Pancreas (tissue), 10 donors: ENCODE measurements around the gene ABCG1. TPM values are rescaled to one million over a fixed set of nuclear protein-coding genes. Genes with fewer than 3 reads are reported as not detected.
A peak's percentile ranks its signal among the peaks of the same experiment; 100 is the strongest.

Experiments used
- ATAC-seq, 4 donors: fragments of 200-7000 bp; cut with Tn5 transposase; one replicate each; pipeline versions ENCODE4 v1.8.0 to v1.9.1; 2020; ENCODE audit warnings: mild to moderate bottlenecking in 4 of 4, moderate library complexity in 4 of 4
- DNase-seq, 6 donors: peaks; one replicate each; pipeline ENCODE4 v3.0.0-alpha.2; 2020
- FAIRE-seq: peaks from 2 replicates; lab custom pipeline; 2012; peaks lifted over from hg19 to GRCh38; lab: Jason Lieb, UNC
- H3K27ac ChIP-seq, 4 donors: fragments of 200-600 bp; sonication (generic); 1 replicate in 3 of 4; 2 replicates in 1 of 4; pipeline versions ENCODE4 v1.5.0 to v1.8.0; 2020
- H3K27me3 ChIP-seq, 4 donors: fragments of 200-600 bp; one replicate each; pipeline ENCODE4 v1.8.0; 2021
- H3K36me3 ChIP-seq, 3 donors: fragments of 200-600 bp; sonication (generic) in 1 of 3; one replicate each; pipeline versions ENCODE4 v1.5.0 to v1.8.0; 2020 to 2021
- H3K4me1 ChIP-seq, 3 donors: fragments of 200-600 bp; one replicate each; pipeline ENCODE4 v1.8.0; 2021
- H3K4me3 ChIP-seq, 4 donors: fragments of 200-600 bp; sonication (generic) in 2 of 4; one replicate each; pipeline versions ENCODE4 v1.5.0 to v1.8.0; 2020 to 2021
- H3K9me3 ChIP-seq, 4 donors: fragments of 200-600 bp; one replicate each; pipeline ENCODE4 v1.8.0; 2021
- WGBS, 2 donors: extraction: QIAGEN DNeasy Blood & Tissue Kit; methylation state at CpG; one replicate each; pipeline ENCODE4 v1.1.7; 2013; 5-methylcytosine and 5-hydroxymethylcytosine counted together
- intact Hi-C, 3 donors: fragments of 100-400 bp; cut with DNase I; formaldehyde crosslinking; loops; one replicate each; pipeline versions ENCODE4 v1.11.1 to v1.14.2; 2022
- polyA plus RNA-seq, 2 donors: library from polyadenylated mRNA; stranded (reverse); fragments of 200-250 nt; gene quantifications; one replicate each; pipeline ENCODE4 v1.2.3, GENCODE V29; 2013
- total RNA-seq, 6 donors: library from RNA; stranded (reverse); fragmentation: NEBNext Ultra II Directional in 4 of 6; extraction: Animal tissue kit (Norgen Biotek cat#: 25700) in 4 of 6; gene quantifications; one replicate each; pipeline versions ENCODE4 v1.2.1 to v1.2.4, GENCODE V29; 2021 to 2023
- TF ChIP-seq, protein P1 (sequence below), 4 donors: fragments of 200-600 bp; sonication (generic) in 3 of 4; IDR thresholded peaks; one replicate each; pipeline versions ENCODE4 v1.5.0 to v1.8.0; 2021; ENCODE audit warnings: antibody characterized with exemption in 4 of 4
- donor health status: healthy with polysubstance abuse.
- donor health status: DM: no; HTN: no; CAD: no; lungs with moderate emphysema.
- donor health status: DM: no; HTN: no; CAD: no.
- donor health status: control.
- donor health status: control.
- donor health status: Bipolar disorder and iron deficiency.
- donor health status: DM: yes; HTN: yes; CAD: no.
- donor health status: DM: no; HTN: no; CAD: no.
- donor health status: DM: no; HTN: no; CAD: no.
- donor health status: DM: yes; HTN: yes; CAD: no.

ABCG1 gene
- total and polyA plus RNA-seq, 8 donors, result 1.6 to 10.3 (median 4.2) TPM

DNA sequence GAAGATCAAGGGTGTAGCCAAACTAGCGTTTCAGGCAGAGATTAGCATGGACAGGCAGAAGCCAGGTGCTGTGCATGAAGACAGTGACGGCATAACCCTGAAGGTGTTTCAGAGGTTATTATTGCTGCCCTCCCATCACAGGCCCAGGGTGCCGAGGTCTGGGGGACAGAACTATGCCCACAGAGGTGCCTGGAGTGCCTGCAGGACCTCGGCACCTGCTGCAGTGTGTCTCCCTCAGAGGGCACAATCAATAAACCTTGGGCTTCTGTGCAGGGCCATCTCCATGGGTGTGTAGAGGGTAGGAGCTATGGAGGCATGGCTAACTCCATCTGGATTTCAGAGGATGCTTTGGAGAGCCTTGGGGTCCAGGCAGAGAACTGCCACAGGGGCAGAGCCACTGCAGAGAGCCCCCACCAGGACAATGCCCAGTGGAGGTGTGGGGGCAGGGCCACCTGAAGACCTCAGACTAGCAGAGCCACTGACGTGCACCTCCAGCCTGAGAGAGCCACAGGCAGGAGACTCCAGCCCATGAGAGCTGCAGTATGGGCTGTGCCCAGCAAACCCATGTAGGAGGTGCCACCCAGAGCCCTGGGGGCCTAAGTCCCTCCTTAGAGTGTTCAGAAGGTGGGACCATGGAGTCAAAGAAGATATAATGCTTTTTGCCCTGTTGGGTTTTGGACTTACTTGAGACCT lies 5.7 kb upstream of the ABCG1 start:
- no peaks in the 10 kb centered on the region for H3K4me1 ChIP-seq
- H3K4me3 ChIP-seq, result no peak overlapping the region
- TF ChIP-seq, protein P1, sequence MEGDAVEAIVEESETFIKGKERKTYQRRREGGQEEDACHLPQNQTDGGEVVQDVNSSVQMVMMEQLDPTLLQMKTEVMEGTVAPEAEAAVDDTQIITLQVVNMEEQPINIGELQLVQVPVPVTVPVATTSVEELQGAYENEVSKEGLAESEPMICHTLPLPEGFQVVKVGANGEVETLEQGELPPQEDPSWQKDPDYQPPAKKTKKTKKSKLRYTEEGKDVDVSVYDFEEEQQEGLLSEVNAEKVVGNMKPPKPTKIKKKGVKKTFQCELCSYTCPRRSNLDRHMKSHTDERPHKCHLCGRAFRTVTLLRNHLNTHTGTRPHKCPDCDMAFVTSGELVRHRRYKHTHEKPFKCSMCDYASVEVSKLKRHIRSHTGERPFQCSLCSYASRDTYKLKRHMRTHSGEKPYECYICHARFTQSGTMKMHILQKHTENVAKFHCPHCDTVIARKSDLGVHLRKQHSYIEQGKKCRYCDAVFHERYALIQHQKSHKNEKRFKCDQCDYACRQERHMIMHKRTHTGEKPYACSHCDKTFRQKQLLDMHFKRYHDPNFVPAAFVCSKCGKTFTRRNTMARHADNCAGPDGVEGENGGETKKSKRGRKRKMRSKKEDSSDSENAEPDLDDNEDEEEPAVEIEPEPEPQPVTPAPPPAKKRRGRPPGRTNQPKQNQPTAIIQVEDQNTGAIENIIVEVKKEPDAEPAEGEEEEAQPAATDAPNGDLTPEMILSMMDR (IDR thresholded peaks at IDR 0.05), result no peak
- DNase-seq (peak in 1 of 6 donors; percentile 39), FAIRE-seq (no peak), ATAC-seq (no peak)
- H3K27ac ChIP-seq, result no peak overlapping the region
- H3K27me3 ChIP-seq, result no peaks in the 10 kb centered on the region
- intact Hi-C loops, result no loop called here
- no peaks in the 10 kb centered on the region for H3K36me3 ChIP-seq
- WGBS, 2 donors, result 78 to 89% methylated on average over 5 of the region's 5 CpGs
- H3K9me3 ChIP-seq, result no peaks in the 10 kb centered on the region

DNA sequence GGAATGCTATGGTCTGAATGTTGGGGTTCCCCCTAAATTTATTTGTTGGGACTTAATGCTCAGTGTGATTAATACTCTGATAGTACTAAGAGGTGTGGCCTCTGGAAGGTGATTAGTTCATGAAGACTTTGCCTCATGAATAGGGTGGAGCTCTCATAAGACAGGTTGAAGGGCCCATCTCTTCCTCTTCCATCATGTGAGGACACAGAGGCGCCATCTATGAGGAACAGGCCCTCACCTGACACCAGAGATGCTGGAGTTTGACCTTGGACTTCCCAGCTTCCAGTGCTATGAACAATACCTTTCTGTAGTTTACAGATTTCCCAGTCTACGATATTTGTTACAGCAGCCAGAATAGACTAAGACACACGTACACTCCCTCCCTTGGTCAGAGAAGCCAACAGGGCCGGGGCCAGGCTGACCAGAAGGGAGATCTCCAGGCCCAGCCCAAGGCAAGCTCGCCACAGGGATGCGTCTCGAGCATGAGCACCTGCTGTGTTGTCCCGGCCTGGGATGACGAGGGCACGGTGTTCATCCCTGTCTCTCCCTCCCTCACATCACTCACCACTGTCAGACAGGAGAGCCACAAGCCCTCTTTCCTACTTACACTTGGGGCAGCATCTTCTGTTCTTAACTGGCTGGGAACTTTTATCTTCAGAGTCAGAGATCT lies 4.7 kb upstream of the ABCG1 start:
- intact Hi-C loops, result no loop called here
- ATAC-seq (no peak), DNase-seq (peak in 1 of 6 donors; percentile 39), FAIRE-seq (no peak)
- Histone ChIP-seq H3K36me3 (no peaks in the 10 kb centered on the region), H3K4me3 (no peak overlapping the region), H3K9me3 (no peaks in the 10 kb centered on the region), H3K4me1 (no peaks in the 10 kb centered on the region), H3K27me3 (no peaks in the 10 kb centered on the region), H3K27ac (no peak overlapping the region)
- TF ChIP-seq, protein P1 (IDR thresholded peaks at IDR 0.05), result no peak
- WGBS, 2 donors, result 92 to 95% methylated on average over 10 of the region's 10 CpGs

DNA sequence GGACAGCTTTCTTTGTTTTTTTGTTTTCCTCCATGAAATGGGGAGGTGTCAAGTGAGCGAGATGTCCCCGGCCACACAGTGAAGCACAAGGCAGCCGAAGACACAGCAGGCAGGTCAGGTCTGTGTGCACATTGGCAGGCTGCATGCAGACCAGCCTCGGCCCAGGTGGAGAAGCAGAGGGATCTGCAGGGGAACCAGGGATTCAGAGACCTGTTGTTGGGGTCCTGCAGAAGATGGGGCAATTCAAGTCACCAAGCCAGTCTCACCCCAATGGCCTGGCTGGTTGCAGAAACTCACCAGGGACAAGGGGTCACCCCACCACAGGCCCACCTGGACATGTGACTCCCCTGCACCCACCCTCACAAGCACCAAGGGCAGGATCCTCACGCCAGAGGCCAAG lies 4.0 kb upstream of the ABCG1 start:
- ATAC-seq (no peak), DNase-seq (peak in 1 of 6 donors; percentile 24), FAIRE-seq (no peak)
- no peak overlapping the region for H3K4me3 ChIP-seq
- 87 to 88% methylated on average over 5 of the region's 5 CpGs for WGBS, 2 donors
- H3K4me1 ChIP-seq, result peaks cover 0 to 5% (median 4%) of the 10 kb centered on the region in 3 donors
- TF ChIP-seq, protein P1 (IDR thresholded peaks at IDR 0.05), result no peak
- no peak overlapping the region for H3K27ac ChIP-seq
- intact Hi-C loops, result no loop called here
- no peaks in the 10 kb centered on the region for H3K27me3 ChIP-seq
- H3K9me3 ChIP-seq, result no peaks in the 10 kb centered on the region
- H3K36me3 ChIP-seq, result no peaks in the 10 kb centered on the region

DNA sequence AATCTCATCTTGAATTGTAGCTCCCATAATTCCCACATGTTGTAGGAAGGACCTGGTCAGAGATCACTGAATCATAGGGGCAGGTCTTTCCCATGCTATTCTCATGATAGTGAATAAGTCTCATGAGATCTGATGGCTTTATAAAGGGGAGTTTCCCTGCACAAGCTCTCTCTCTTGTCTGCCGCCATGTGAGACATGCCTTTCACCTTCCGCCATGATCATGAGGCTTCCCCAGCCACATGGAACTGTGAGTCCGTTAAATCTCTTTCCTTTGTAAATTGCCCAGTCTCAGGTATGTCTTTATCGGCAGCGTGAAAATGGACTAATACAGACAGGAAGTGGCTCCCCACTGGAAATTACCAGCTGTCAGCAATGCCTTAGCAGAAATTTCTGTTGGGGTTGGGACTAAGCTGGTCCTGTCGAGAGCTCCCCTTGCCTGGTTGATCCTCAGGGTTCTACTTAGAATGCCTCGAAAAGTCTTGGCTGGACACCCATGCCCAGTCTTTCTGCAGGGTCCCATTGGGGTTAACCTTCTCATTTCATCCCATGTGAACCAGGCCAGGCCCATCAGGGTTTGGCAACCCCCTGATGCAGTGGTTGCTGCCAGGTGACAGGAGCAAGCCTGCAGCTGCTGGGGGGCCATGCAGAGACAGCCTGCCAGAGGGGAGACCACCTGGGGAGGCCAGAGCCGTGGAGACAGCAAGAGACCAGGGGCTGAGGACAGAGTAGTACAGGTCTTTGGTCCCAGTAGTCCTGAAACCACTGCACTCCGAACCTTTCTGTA lies 2.8 kb upstream of the ABCG1 start:
- Histone ChIP-seq H3K4me1 (peaks cover 0 to 11% (median 10%) of the 10 kb centered on the region in 3 donors), H3K27ac (no peak overlapping the region), H3K27me3 (no peaks in the 10 kb centered on the region), H3K4me3 (no peak overlapping the region), H3K36me3 (no peaks in the 10 kb centered on the region), H3K9me3 (no peaks in the 10 kb centered on the region)
- FAIRE-seq, result no peak
- TF ChIP-seq, protein P1 (IDR thresholded peaks at IDR 0.05), result no peak
- peak in 1 of 6 donors; percentile 49 for DNase-seq
- 92 to 97% methylated on average over 9 of the region's 9 CpGs for WGBS, 2 donors
- intact Hi-C loops, result no loop called here
- no peak for ATAC-seq
